A673 (cell line): Measurements from ENCODE around the gene PMP22. TPM values are rescaled to one million over a fixed set of nuclear protein-coding genes. Genes with fewer than 3 reads are reported as not detected.

Experiments
- BruUV-seq: library from RNA; stranded (reverse); fragments of 400-500 nt; replicated peaks from 2 replicates; lab custom pipeline; 2021; lab: Mats Ljungman, UMichigan
- CTCF ChIA-PET: fragments of 300-600 bp; sonication (Branson Sonifier 250); formaldehyde crosslinking; loops from one replicate; lab custom pipeline; 2022; ENCODE audit warnings: antibody characterized with exemption; lab: Charles Lee
- POLR2A ChIA-PET: fragments of 300-600 bp; sonication (Branson Sonifier 250); formaldehyde crosslinking; loops from one replicate; lab custom pipeline; 2022; ENCODE audit warnings: antibody characterized with exemption; ENCODE audit not compliant: low non-redundant PET; lab: Charles Lee
- DNase-seq: peaks from one replicate; pipeline ENCODE4 v3.0.0-alpha.2; 2015; ENCODE audit warnings: low spot score
- H3K27ac ChIP-seq: fragments of 200-600 bp; sonication (generic); 2 replicates; pipeline ENCODE4 v1.5.1; 2016; ENCODE audit warnings: mixed run types, low read depth, mild to moderate bottlenecking, mixed read lengths, antibody characterized with exemption, low read length; ENCODE audit not compliant: poor library complexity, severe bottlenecking
- H3K27me3 ChIP-seq: fragments of 200-600 bp; sonication (generic); replicated peaks from 2 replicates; pipeline ENCODE4 v1.6.1; 2017; ENCODE audit warnings: mixed run types, low read depth, mild to moderate bottlenecking, mixed read lengths, antibody characterized with exemption, low read length; ENCODE audit not compliant: insufficient read depth, poor library complexity
- H3K36me3 ChIP-seq: fragments of 200-600 bp; sonication (generic); 2 replicates; pipeline ENCODE4 v1.6.1; 2016; ENCODE audit warnings: mixed run types, mild to moderate bottlenecking, mixed read lengths, antibody characterized with exemption, low read length; ENCODE audit not compliant: insufficient read depth, poor library complexity, severe bottlenecking
- H3K4me1 ChIP-seq: fragments of 200-600 bp; sonication (generic); 2 replicates; pipeline ENCODE4 v1.6.1; 2017; ENCODE audit warnings: mixed run types, mild to moderate bottlenecking, mixed read lengths, antibody characterized with exemption, low read length; ENCODE audit not compliant: insufficient read depth, poor library complexity, severe bottlenecking
- H3K4me3 ChIP-seq: fragments of 200-600 bp; sonication (generic); 2 replicates; pipeline ENCODE4 v1.5.1; 2016; ENCODE audit warnings: low read depth, mixed run types, mild to moderate bottlenecking, mixed read lengths, low read length; ENCODE audit not compliant: poor library complexity, severe bottlenecking
- H3K9me3 ChIP-seq: fragments of 200-600 bp; sonication (generic); 2 replicates; pipeline ENCODE4 v1.6.1; 2016; ENCODE audit warnings: mixed run types, low read depth, mild to moderate bottlenecking, mixed read lengths, antibody characterized with exemption, low read length; ENCODE audit not compliant: poor library complexity, severe bottlenecking
- EZH2 ChIP-seq: fragments of 200-600 bp; sonication (generic); IDR thresholded peaks from 2 replicates; pipeline ENCODE4 v1.6.1; 2017; ENCODE audit warnings: borderline replicate concordance, low read depth, mild to moderate bottlenecking, mixed read lengths, antibody characterized with exemption, low read length; ENCODE audit not compliant: poor library complexity, severe bottlenecking
- intact Hi-C: fragments of 100-400 bp; cut with micrococcal nuclease; formaldehyde crosslinking; loops from one replicate; pipeline ENCODE4 v1.10.0; 2022; ENCODE audit not compliant: unreplicated experiment
- total RNA-seq: library from RNA; stranded (reverse); gene quantifications from 2 replicates; pipeline ENCODE4 v1.2.3, GENCODE V29; 2021
- TF ChIP-seq, protein P1 (sequence below): fragments of 300-800, 200-600 bp; sonication (generic); conservative IDR thresholded peaks from 2 replicates; pipeline ENCODE4 v1.5.1; 2017; ENCODE audit warnings: low read depth, mild to moderate bottlenecking, antibody characterized with exemption, low read length, moderate library complexity, mixed read lengths

PMP22 gene
- total RNA-seq, 1 experiment from 2014 or later: not detected

GRCh38 chr17:15233022-15233805 lies 31.9 kb downstream of the PMP22 start:
- H3K9me3 ChIP-seq: no peaks in the 10 kb centered on the region

DNA sequence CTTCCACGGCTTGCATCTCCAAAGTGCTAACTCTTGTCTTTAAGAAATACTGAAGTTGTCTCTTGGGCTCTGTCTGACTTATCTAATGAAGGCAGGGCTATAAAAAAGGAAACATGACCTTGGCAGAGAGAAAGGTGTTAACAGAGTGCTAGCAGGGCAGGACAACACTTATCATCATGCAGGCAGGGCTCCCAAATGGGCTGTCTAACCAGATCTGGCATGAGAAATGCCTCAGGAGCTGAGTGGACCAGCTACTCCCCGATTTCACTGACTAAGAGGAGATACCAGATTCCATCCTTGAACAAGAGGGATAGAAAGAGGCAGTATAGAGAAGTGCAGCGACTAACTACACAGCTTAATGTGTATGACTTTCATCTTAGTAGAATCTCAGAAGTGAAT lies 32.6 kb downstream of the PMP22 start:
- TF ChIP-seq EZH2: no peak
- TF ChIP-seq, protein P1, sequence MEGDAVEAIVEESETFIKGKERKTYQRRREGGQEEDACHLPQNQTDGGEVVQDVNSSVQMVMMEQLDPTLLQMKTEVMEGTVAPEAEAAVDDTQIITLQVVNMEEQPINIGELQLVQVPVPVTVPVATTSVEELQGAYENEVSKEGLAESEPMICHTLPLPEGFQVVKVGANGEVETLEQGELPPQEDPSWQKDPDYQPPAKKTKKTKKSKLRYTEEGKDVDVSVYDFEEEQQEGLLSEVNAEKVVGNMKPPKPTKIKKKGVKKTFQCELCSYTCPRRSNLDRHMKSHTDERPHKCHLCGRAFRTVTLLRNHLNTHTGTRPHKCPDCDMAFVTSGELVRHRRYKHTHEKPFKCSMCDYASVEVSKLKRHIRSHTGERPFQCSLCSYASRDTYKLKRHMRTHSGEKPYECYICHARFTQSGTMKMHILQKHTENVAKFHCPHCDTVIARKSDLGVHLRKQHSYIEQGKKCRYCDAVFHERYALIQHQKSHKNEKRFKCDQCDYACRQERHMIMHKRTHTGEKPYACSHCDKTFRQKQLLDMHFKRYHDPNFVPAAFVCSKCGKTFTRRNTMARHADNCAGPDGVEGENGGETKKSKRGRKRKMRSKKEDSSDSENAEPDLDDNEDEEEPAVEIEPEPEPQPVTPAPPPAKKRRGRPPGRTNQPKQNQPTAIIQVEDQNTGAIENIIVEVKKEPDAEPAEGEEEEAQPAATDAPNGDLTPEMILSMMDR: no peak
- DNase-seq: no peak
- Histone ChIP-seq H3K27me3 (no peaks in the 10 kb centered on the region), H3K27ac (no peak overlapping the region), H3K36me3 (no peaks in the 10 kb centered on the region), H3K9me3 (no peaks in the 10 kb centered on the region), H3K4me1 (no peaks in the 10 kb centered on the region), H3K4me3 (no peak overlapping the region)
- BruUV-seq: no TSS peak
- ChIA-PET CTCF (no interaction called here), POLR2A (no interaction called here)
- intact Hi-C loops: no loop called here

More at GRCh38 chr17:15233022-15233805, 31.9 kb downstream of the PMP22 start:
- CTCF ChIA-PET: no interaction called here
- no peak overlapping the region for H3K4me3 ChIP-seq
- TF ChIP-seq, protein P1: peak; percentile 30; the same call in 1 of the 2 replicates
- no peak for TF ChIP-seq EZH2
- no peaks in the 10 kb centered on the region for H3K4me1 ChIP-seq
- DNase-seq: no peak
- POLR2A ChIA-PET: no interaction called here
- no peaks in the 10 kb centered on the region for H3K36me3 ChIP-seq
- H3K27me3 ChIP-seq: no peaks in the 10 kb centered on the region
- intact Hi-C loops: no loop called here
- BruUV-seq: no TSS peak
- no peak overlapping the region for H3K27ac ChIP-seq

DNA sequence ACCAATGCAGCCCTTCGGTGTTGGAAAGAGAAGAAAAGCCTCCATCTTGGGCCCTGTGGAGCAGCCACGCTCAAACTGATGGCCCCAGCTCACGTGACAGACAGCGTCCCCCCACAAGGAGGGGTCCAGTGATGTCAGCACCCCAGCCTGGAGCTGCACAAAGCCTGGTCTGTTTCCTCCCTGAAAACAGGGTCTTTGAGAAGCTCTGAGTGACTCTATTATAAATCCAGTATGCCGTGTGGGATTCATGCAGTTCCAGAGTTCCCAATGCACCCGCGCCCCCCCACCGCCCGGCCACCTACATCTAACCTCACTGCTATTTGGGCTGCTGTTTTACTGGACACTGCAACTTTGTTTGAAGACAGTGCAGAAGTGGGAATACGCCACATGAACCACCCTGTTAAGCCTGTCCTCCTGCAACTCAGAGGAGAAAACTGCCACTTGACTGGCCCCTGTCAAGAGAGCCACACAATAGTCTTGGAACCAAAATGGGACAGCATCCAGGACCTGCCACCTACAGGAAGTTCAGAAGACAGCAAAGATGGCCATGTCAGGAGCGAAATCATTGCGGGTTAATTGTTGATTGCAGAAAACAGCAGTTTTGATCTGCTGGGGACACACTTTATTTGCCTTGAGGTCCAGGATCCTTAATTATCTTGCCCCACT lies 33.1 kb downstream of the PMP22 start:
- no TSS peak for BruUV-seq
- no peak for DNase-seq
- H3K36me3 ChIP-seq: no peaks in the 10 kb centered on the region
- no peaks in the 10 kb centered on the region for H3K27me3 ChIP-seq
- H3K4me1 ChIP-seq: no peaks in the 10 kb centered on the region
- no peak for TF ChIP-seq EZH2
- TF ChIP-seq, protein P1: no peak
- no peak overlapping the region for H3K27ac ChIP-seq
- no peaks in the 10 kb centered on the region for H3K9me3 ChIP-seq
- no peak overlapping the region for H3K4me3 ChIP-seq
- ChIA-PET POLR2A (no interaction called here), CTCF (no interaction called here)
- intact Hi-C loops: no loop called here
